Measurements from ENCODE around the gene MDH1B.

MDH1B gene

GRCh38 chr2:206721256-206721920, 43.7 kb downstream of the MDH1B start:
- no peak for TF ChIP-seq POLR2AphosphoS5 (IDR thresholded peaks at IDR 0.05; ENCODE audit: low read depth, low read length)
- TF ChIP-seq FOXP2 (optimal IDR thresholded peaks at IDR 0.05; ENCODE audit: borderline replicate concordance, extremely low read depth, extremely low read length, insufficient read depth) = no peak
- no peak for TF ChIP-seq SIN3A (IDR thresholded peaks at IDR 0.05; ENCODE audit: borderline replicate concordance, insufficient read depth, low read length)
- TF ChIP-seq TAF1 (IDR thresholded peaks at IDR 0.05; ENCODE audit: borderline replicate concordance, insufficient read depth, low read length) = no peak
- no peak for TF ChIP-seq REST (IDR thresholded peaks at IDR 0.05; ENCODE audit: insufficient read depth in 1 of 2, low read depth in 2 of 2, low read length in 2 of 2)

DNA sequence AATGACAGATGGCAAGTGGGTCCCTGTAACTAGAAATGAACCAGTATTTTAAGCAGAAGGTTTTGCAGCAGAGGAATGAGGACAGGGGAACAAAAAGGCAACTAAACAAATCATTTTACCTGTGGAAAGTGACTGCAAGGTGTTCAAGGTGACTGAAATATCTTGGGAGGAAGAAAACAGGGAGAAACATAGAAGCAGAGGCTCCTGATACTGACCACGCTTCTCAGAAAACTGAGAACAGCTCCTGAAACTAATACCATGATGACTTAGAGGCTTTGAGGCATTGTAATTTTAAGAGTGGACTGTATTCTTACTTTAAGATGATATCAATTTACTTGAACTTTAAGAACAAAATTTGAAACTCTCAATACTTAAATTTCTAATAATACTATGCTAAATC, 46.8 kb downstream of the MDH1B start, which contains the start of gene DYTN:
Gene DYTN (minus strand): TSS at position 101 of the 400 bp plus-strand sequence. CDS start 117 bp downstream, outside the sequence.
- TF ChIP-seq POLR2AphosphoS5 (IDR thresholded peaks at IDR 0.05; ENCODE audit: low read depth, low read length) = no peak
- no peak for TF ChIP-seq SIN3A (IDR thresholded peaks at IDR 0.05; ENCODE audit: borderline replicate concordance, insufficient read depth, low read length)
- no peak for TF ChIP-seq REST (IDR thresholded peaks at IDR 0.05; ENCODE audit: insufficient read depth in 1 of 2, low read depth in 2 of 2, low read length in 2 of 2)
- TF ChIP-seq FOXP2 (optimal IDR thresholded peaks at IDR 0.05; ENCODE audit: borderline replicate concordance, extremely low read depth, extremely low read length, insufficient read depth) = no peak
- TF ChIP-seq TAF1 (IDR thresholded peaks at IDR 0.05; ENCODE audit: borderline replicate concordance, insufficient read depth, low read length) = no peak

- no peak for TF ChIP-seq TAF1 (IDR thresholded peaks at IDR 0.05; ENCODE audit: borderline replicate concordance, insufficient read depth, low read length)
- no peak for TF ChIP-seq REST (IDR thresholded peaks at IDR 0.05; ENCODE audit: insufficient read depth in 1 of 2, low read depth in 2 of 2, low read length in 2 of 2)
- no peak for TF ChIP-seq FOXP2 (optimal IDR thresholded peaks at IDR 0.05; ENCODE audit: borderline replicate concordance, extremely low read depth, extremely low read length, insufficient read depth)
- TF ChIP-seq POLR2AphosphoS5 (IDR thresholded peaks at IDR 0.05; ENCODE audit: low read depth, low read length) = no peak
- TF ChIP-seq SIN3A (IDR thresholded peaks at IDR 0.05; ENCODE audit: borderline replicate concordance, insufficient read depth, low read length) = no peak
Measured at GRCh38 chr2:206716623-206717022, 48.5 kb downstream of the MDH1B start.

DNA sequence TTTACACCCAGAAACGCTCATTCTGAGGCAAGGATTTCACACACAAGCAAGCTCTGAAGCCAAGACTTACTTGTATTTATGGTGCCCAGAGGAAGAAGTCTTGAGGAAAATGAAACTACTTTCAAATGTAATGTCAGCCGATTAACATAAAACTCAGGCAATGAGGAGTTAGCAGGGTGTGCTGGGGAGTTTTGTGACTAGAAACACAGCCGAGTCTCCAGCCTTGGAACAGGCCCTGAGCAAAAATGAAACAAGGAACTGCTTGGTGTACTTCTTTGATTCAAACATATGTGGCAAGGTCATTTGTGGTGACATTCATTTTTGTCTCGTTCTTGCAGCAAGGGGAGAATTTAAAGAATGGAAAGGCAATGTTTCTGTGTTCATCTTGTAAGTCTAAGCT, 51.4 kb downstream of the MDH1B start:
- TF ChIP-seq REST (IDR thresholded peaks at IDR 0.05; ENCODE audit: insufficient read depth in 1 of 2, low read depth in 2 of 2, low read length in 2 of 2) (no peak), FOXP2 (optimal IDR thresholded peaks at IDR 0.05; ENCODE audit: borderline replicate concordance, extremely low read depth, extremely low read length, insufficient read depth) (no peak), SIN3A (IDR thresholded peaks at IDR 0.05; ENCODE audit: borderline replicate concordance, insufficient read depth, low read length) (no peak), POLR2AphosphoS5 (IDR thresholded peaks at IDR 0.05; ENCODE audit: low read depth, low read length) (no peak), TAF1 (IDR thresholded peaks at IDR 0.05; ENCODE audit: borderline replicate concordance, insufficient read depth, low read length) (no peak)
